HEK293 (cell line): ENCODE measurements around the gene SPATA6L.
A peak's percentile ranks its signal among the peaks of the same experiment; 100 is the strongest.

Source experiments
- CTCF ChIA-PET: fragments of 350-600 bp; formaldehyde crosslinking; extraction: SDS; loops from one replicate; lab custom pipeline; 2021; ENCODE audit warnings: antibody characterized with exemption; lab: Yijun Ruan, JAX
- POLR2A ChIA-PET: fragments of 300-600 bp; formaldehyde crosslinking; extraction: SDS; loops from one replicate; lab custom pipeline; 2020; ENCODE audit warnings: antibody characterized with exemption, inconsistent platforms; lab: Yijun Ruan, JAX
- H3K27ac ChIP-seq: fragments of 200-500 bp; sonication (Bioruptor generic); 2 replicates; pipeline ENCODE4 v1.5.1; 2014; ENCODE audit warnings: low read depth, low read length, control low read depth, inconsistent platforms; ENCODE audit errors: extremely low read depth
- H3K36me3 ChIP-seq, 2 experiments: fragments of 200-500 bp in 1 of 2; sonication (Bioruptor generic) in 1 of 2; 1 replicate in 1 of 2; 2 replicates in 1 of 2; pipeline ENCODE4 v1.5.1; 2014 to 2017; ENCODE audit warnings: inconsistent platforms in 2 of 2, low read length in 2 of 2; ENCODE audit not compliant: control insufficient read depth in 2 of 2, insufficient read depth in 1 of 2
- H3K4me1 ChIP-seq: fragments of 200-500 bp; sonication (Bioruptor generic); 2 replicates; pipeline ENCODE4 v1.5.1; 2014; ENCODE audit warnings: mild to moderate bottlenecking, low read length, inconsistent platforms; ENCODE audit not compliant: control insufficient read depth, insufficient read depth
- H3K4me3 ChIP-seq: 2 replicates; pipeline ENCODE4 v1.5.1; 2011; ENCODE audit warnings: low read depth, mild to moderate bottlenecking, control low read depth, low read length, moderate library complexity
- H3K9me3 ChIP-seq: fragments of 200-500 bp; sonication (Bioruptor generic); 2 replicates; pipeline ENCODE4 v1.5.1; 2014; ENCODE audit warnings: low read depth, low read length, inconsistent platforms; ENCODE audit not compliant: control insufficient read depth, insufficient read depth
- AEBP2 ChIP-seq: fragments of 450-650 bp; formaldehyde crosslinking; IDR thresholded peaks from 2 replicates; pipeline ENCODE4 v1.5.1; 2016; ENCODE audit warnings: missing biosample characterization, missing genetic modification characterization, borderline replicate concordance
- BCL6B ChIP-seq: fragments of 450-650 bp; formaldehyde crosslinking; IDR thresholded peaks from 2 replicates; pipeline ENCODE4 v1.5.1; 2017; ENCODE audit warnings: missing biosample characterization, missing genetic modification characterization
- GFI1B ChIP-seq: fragments of 450-650 bp; formaldehyde crosslinking; IDR thresholded peaks from 2 replicates; pipeline ENCODE4 v1.5.1; 2016; ENCODE audit warnings: missing biosample characterization, missing genetic modification characterization
- OSR2 ChIP-seq: fragments of 450-650 bp; formaldehyde crosslinking; IDR thresholded peaks from 2 replicates; pipeline ENCODE4 v1.5.1; 2016; ENCODE audit warnings: missing biosample characterization, missing genetic modification characterization
- PATZ1 ChIP-seq: fragments of 450-650 bp; formaldehyde crosslinking; IDR thresholded peaks from 2 replicates; pipeline ENCODE4 v1.5.1; 2016; ENCODE audit warnings: missing biosample characterization, missing genetic modification characterization
- PRDM1 ChIP-seq: fragments of 450-650 bp; formaldehyde crosslinking; IDR thresholded peaks from 2 replicates; pipeline ENCODE4; 2016; ENCODE audit warnings: missing biosample characterization, missing genetic modification characterization
- ZBTB8A ChIP-seq: fragments of 450-650 bp; formaldehyde crosslinking; IDR thresholded peaks from 2 replicates; pipeline ENCODE4 v1.5.1; 2016; ENCODE audit warnings: missing biosample characterization, missing genetic modification characterization
- ZNF10 ChIP-seq: fragments of 450-650 bp; formaldehyde crosslinking; IDR thresholded peaks from 2 replicates; pipeline ENCODE4 v1.5.1; 2017; ENCODE audit warnings: missing biosample characterization, missing genetic modification characterization
- ZNF138 ChIP-seq: fragments of 450-650 bp; formaldehyde crosslinking; IDR thresholded peaks from 2 replicates; pipeline ENCODE4 v1.5.1; 2016; ENCODE audit warnings: missing biosample characterization, missing genetic modification characterization, borderline replicate concordance
- ZNF26 ChIP-seq: fragments of 450-650 bp; formaldehyde crosslinking; IDR thresholded peaks from 2 replicates; pipeline ENCODE4 v1.5.1; 2016; ENCODE audit warnings: missing biosample characterization, missing genetic modification characterization
- ZNF280C ChIP-seq: fragments of 450-650 bp; formaldehyde crosslinking; IDR thresholded peaks from 2 replicates; pipeline ENCODE4 v1.5.1; 2016; ENCODE audit warnings: missing biosample characterization, missing genetic modification characterization
- ZNF292 ChIP-seq: fragments of 450-650 bp; formaldehyde crosslinking; IDR thresholded peaks from 2 replicates; pipeline ENCODE4 v1.5.1; 2016; ENCODE audit warnings: low read depth, missing biosample characterization, missing genetic modification characterization, borderline replicate concordance
- ZNF48 ChIP-seq: fragments of 450-650 bp; formaldehyde crosslinking; IDR thresholded peaks from 2 replicates; pipeline ENCODE4 v1.5.1; 2016; ENCODE audit warnings: missing biosample characterization, missing genetic modification characterization
- ZNF792 ChIP-seq: fragments of 450-650 bp; formaldehyde crosslinking; IDR thresholded peaks from 2 replicates; pipeline ENCODE4 v1.5.1; 2016; ENCODE audit warnings: missing biosample characterization, missing genetic modification characterization

SPATA6L gene

GRCh38 chr9:4689687-4690104 lies 23.4 kb upstream of the SPATA6L start:
- no peaks in the 10 kb centered on the region for H3K9me3 ChIP-seq
- H3K4me3 ChIP-seq: no peak overlapping the region
- POLR2A ChIA-PET: no interaction called here
- no peak overlapping the region for H3K27ac ChIP-seq
- TF ChIP-seq ZNF792: no peak
- TF ChIP-seq ZBTB8A (tag by site-specific recombination): no peak
- peak; percentile 26; the same call in 1 of the 2 replicates for TF ChIP-seq PRDM1 (tag by site-specific recombination)
- TF ChIP-seq, all 188 proteins: peak for 1
- Histone ChIP-seq H3K4me1 (no peaks in the 10 kb centered on the region; the same call in 1 of the 2 replicates), H3K36me3 (peaks cover 10 to 35% of the 10 kb centered on the region in 2 experiments)
- CTCF ChIA-PET: interaction anchor here (0.6 kb wide), 1 partner anchor 991 kb away, joined by 5 read pairs; no protein-coding TSS in a partner anchor

- H3K4me1 ChIP-seq: no peaks in the 10 kb centered on the region; the same call in 1 of the 2 replicates
- H3K4me3 ChIP-seq: no peak overlapping the region
- H3K9me3 ChIP-seq: no peaks in the 10 kb centered on the region
- TF ChIP-seq ZNF792: no peak
- no peak for TF ChIP-seq ZNF10 (tag by site-specific recombination)
- no peak for TF ChIP-seq OSR2 (tag by site-specific recombination)
- TF ChIP-seq BCL6B (tag by site-specific recombination): no peak
- no peak for TF ChIP-seq ZNF138 (tag by site-specific recombination)
- no peak for TF ChIP-seq AEBP2 (tag by site-specific recombination)
- TF ChIP-seq GFI1B (tag by site-specific recombination): no peak
- no peak for TF ChIP-seq ZNF48 (tag by site-specific recombination)
- no peak for TF ChIP-seq ZNF292 (tag by site-specific recombination)
- no peak for TF ChIP-seq PATZ1 (tag by site-specific recombination)
- no peak for TF ChIP-seq ZNF26
- no peak for TF ChIP-seq ZNF280C (tag by site-specific recombination)
- CTCF ChIA-PET: no interaction called here
- no peak overlapping the region for H3K27ac ChIP-seq
- peaks cover 10 to 34% of the 10 kb centered on the region in 2 experiments for H3K36me3 ChIP-seq
- POLR2A ChIA-PET: no interaction called here
Measured at GRCh38 chr9:4689021-4689420, 22.7 kb upstream of the SPATA6L start.
